Stimulated activated naive CD4-positive, alpha-beta T cell (primary cell): ENCODE measurements around the gene ATP5F1D.

ENCODE experiments used
- DNase-seq, 6 experiments: peaks; one replicate each; lab custom pipeline; 2025; lab: John Stamatoyannopoulos, UW

ATP5F1D gene

GRCh38 chr19:1283207-1283916, 41.8 kb downstream of the ATP5F1D start:
- DNase-seq, result no peak

- no peak for DNase-seq
These were observed 42.4 kb downstream of the ATP5F1D start for GRCh38 chr19:1283917-1284292.

GRCh38 chr19:1284293-1284978, 42.9 kb downstream of the ATP5F1D start:
- no peak for DNase-seq

- no peak for DNase-seq
These were observed 43.6 kb downstream of the ATP5F1D start for GRCh38 chr19:1284979-1285736.

- DNase-seq, result no peak
These were observed 44.3 kb downstream of the ATP5F1D start, which contains the start of gene EFNA2 for GRCh38 chr19:1285737-1286360. EFNA2 (plus strand) TSS chr19:1285873; CDS start chr19:1286169, 296 bp downstream.

- DNase-seq, result no peak
These were observed 45.2 kb downstream of the ATP5F1D start for GRCh38 chr19:1286487-1287353.

- DNase-seq, result no peak
These were observed 46.0 kb downstream of the ATP5F1D start for GRCh38 chr19:1287354-1288225.

GRCh38 chr19:1288226-1288612, 46.7 kb downstream of the ATP5F1D start:
- DNase-seq, result no peak

GRCh38 chr19:1288833-1289685, 47.5 kb downstream of the ATP5F1D start:
- DNase-seq, result no peak

GRCh38 chr19:1289686-1290025, 48.1 kb downstream of the ATP5F1D start:
- no peak for DNase-seq

- no peak for DNase-seq
These were observed 48.7 kb downstream of the ATP5F1D start for GRCh38 chr19:1290196-1290702.

GRCh38 chr19:1290703-1291651, 49.4 kb downstream of the ATP5F1D start:
- no peak for DNase-seq

- no peak for DNase-seq
These were observed 50.3 kb downstream of the ATP5F1D start for GRCh38 chr19:1291761-1292418.

- DNase-seq, result no peak
These were observed 51.0 kb downstream of the ATP5F1D start for GRCh38 chr19:1292419-1293151.

GRCh38 chr19:1293782-1294604, 52.4 kb downstream of the ATP5F1D start:
- DNase-seq, result no peak
